Measurements from ENCODE around the gene TMEM63B. TPM values are rescaled to one million over a fixed set of nuclear protein-coding genes. Genes with fewer than 3 reads are reported as not detected.
A peak's percentile ranks its signal among the peaks of the same experiment; 100 is the strongest.

The TMEM63B gene
- total RNA-seq, 6 donors from 2014 or later, result 89.8 to 198 (median 128) TPM

DNA sequence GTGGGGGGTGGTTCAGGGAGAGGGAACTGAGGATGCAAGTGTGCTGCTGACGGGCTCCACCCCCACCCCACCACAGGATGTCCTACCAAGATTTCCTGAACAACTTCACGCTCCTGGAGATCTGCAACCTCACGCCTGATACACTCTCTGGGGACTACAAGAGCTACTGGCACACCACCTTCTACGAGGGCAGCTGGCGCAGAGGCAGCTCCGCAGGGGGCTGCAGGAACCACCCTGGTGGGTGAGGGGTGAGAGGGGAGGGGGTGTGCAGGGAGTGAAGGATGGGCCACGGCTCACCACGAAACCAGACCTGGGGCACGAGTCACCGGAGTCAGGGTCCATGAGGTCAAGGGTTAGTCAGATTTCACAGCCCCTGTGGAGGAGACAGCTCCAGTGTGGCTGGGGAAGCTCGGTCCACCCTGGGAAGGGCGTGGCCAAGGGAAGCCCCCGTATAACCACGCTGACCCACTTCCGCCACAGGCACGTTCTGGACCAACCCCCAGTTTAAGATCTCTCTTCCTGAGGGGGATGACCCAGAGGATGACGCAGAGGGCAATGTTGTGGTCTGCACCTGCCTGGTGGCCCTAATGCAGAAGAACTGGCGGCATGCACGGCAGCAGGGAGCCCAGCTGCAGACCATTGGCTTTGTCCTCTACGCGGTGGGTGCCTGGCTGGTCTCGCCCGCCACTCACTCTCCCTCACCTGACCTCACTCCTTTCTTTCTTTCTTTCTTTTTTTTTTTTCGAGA, 49.6 kb downstream of the TMEM63B start:
- Histone ChIP-seq H3K9me3 (no peaks in the 10 kb centered on the region), H3K36me3 (no peaks in the 10 kb centered on the region), H3K4me1 (peaks cover 0 to 10% (median 0%) of the 10 kb centered on the region in 4 donors), H3K27me3 (no peaks in the 10 kb centered on the region), H3K27ac (no peak overlapping the region), H3K4me3 (no peak overlapping the region)
- ATAC-seq (ENCODE audit: low FRiP score in 2 of 2) (peak in 1 of 2 donors; percentile 3), DNase-seq (no peak)
- 60 to 63% methylated on average over 22 to 24 of the region's 24 CpGs for WGBS, 2 donors
- TF ChIP-seq POLR2AphosphoS5 (IDR thresholded peaks at IDR 0.05) (no peak), POLR2A (IDR thresholded peaks at IDR 0.05) (no peak), EP300 (IDR thresholded peaks at IDR 0.05) (no peak)
- TF ChIP-seq, protein P1, sequence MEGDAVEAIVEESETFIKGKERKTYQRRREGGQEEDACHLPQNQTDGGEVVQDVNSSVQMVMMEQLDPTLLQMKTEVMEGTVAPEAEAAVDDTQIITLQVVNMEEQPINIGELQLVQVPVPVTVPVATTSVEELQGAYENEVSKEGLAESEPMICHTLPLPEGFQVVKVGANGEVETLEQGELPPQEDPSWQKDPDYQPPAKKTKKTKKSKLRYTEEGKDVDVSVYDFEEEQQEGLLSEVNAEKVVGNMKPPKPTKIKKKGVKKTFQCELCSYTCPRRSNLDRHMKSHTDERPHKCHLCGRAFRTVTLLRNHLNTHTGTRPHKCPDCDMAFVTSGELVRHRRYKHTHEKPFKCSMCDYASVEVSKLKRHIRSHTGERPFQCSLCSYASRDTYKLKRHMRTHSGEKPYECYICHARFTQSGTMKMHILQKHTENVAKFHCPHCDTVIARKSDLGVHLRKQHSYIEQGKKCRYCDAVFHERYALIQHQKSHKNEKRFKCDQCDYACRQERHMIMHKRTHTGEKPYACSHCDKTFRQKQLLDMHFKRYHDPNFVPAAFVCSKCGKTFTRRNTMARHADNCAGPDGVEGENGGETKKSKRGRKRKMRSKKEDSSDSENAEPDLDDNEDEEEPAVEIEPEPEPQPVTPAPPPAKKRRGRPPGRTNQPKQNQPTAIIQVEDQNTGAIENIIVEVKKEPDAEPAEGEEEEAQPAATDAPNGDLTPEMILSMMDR (IDR thresholded peaks at IDR 0.05), result no peak

DNA sequence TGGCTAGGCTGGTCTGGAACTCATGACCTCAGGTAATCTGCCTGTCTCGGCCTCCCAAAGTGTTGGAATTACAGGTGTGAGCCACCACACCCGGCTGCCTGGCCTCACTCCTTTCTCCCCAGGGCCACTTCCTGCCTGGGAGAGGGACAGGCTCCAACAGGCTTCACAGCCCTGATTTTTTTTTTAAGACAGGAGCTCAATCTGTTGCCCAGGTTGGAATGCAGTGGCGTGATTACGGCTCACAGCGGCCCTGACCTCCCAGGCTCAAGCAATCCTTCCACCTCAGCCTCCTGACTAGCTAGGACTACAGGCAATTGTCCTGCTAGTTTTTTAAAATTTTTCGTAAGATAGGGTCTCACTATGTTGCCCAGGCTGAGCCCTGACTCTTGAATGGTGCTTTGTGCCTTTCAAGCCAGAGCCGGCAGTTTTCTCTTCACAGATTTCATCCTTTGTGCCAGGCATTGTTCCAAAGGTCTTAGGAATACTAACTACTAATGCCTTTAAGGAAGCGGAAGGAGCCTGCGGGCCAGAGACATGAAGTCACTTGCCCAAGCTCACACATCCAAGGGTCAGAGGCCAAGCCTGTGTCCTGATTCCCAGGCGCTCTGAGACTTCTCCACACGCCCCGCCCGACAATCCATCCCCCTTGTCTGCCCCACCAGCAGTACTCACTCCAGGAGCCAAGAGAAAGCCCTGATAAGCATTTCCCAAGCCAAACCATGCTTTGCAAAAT, 50.5 kb downstream of the TMEM63B start:
- H3K27ac ChIP-seq, result no peak overlapping the region
- no peak overlapping the region for H3K4me3 ChIP-seq
- WGBS, 2 donors, result 73 to 88% methylated on average over 12 to 13 of the region's 13 CpGs
- H3K27me3 ChIP-seq, result no peaks in the 10 kb centered on the region
- H3K4me1 ChIP-seq, result peaks cover 0 to 6% (median 0%) of the 10 kb centered on the region in 4 donors
- TF ChIP-seq POLR2AphosphoS5 (IDR thresholded peaks at IDR 0.05), result peak; percentile 8 to 9
- TF ChIP-seq POLR2A (IDR thresholded peaks at IDR 0.05), result no peak
- H3K36me3 ChIP-seq, result no peaks in the 10 kb centered on the region
- DNase-seq (peak in 1 of 2 donors; percentile 30), ATAC-seq (ENCODE audit: low FRiP score in 2 of 2) (peak; percentile 27 to 85)
- H3K9me3 ChIP-seq, result no peaks in the 10 kb centered on the region

DNA sequence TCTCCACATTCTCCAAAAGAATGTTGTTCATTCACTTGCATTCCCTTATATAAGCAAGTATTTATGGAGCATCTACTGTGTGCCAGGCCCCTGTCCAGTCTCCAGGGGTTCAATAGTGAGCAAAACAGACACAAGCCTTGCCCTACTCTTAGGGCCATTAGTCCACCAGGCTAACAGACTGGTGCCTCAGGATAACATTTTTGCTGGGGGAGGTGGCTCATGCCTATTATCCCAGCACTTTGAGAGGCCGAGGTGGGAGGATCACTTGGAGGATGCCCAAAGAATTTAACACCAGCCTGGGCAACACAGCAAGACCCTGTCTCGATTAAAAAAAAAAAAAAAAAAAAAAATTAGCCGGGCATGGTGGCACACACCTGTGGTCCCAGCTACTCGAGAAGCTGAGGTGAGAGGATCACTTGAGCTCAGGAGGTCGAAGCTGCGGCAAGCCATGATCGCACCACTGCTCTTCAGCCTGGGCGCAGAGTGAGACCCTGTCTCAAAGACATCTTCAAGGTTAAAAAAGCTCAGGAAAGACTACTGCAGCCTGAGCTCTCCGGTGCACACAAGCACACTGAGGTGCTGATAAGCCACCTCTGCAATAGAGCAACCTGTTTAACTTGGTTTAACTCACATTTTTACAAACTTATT, 51.2 kb downstream of the TMEM63B start:
- H3K27ac ChIP-seq, result peak overlapping the region in 1 of 4 donors; percentile 17

DNA sequence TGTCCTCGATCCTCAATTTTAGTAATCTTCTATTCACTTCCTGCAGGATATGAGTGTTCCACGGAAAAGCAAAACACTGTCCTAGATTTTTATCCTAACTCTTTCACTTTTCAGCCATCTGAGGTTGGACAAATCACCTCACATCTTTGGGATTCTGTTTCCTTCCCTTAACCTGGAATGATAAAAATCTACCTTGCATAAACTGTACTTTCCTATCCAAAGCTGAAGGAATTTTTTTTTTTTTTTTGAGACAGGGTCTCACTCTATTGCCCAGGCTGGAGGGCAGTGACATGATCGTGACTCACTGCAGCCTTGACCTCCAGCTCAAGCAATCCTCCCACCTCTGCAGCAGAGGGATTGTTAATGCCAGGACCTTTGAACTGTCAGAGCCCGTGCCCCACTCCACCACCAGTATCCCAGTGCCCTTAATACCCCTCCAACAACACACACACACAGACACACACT, 51.8 kb downstream of the TMEM63B start:
- Histone ChIP-seq H3K27ac (peak overlapping the region in 1 of 4 donors; percentile 17), H3K9me3 (no peaks in the 10 kb centered on the region), H3K36me3 (no peaks in the 10 kb centered on the region), H3K27me3 (no peaks in the 10 kb centered on the region), H3K4me1 (peaks cover 0 to 4% (median 0%) of the 10 kb centered on the region in 4 donors), H3K4me3 (no peak overlapping the region)
- DNase-seq (no peak), ATAC-seq (ENCODE audit: low FRiP score in 2 of 2) (no peak)
- WGBS, 2 donors, result 54 to 62% methylated on average over 4 of the region's 4 CpGs
- no peak for TF ChIP-seq POLR2A (IDR thresholded peaks at IDR 0.05)
- TF ChIP-seq, protein P1 (IDR thresholded peaks at IDR 0.05), result no peak
- TF ChIP-seq EP300 (IDR thresholded peaks at IDR 0.05), result no peak
- TF ChIP-seq POLR2AphosphoS5 (IDR thresholded peaks at IDR 0.05), result no peak

More for the DNA sequence above, 51.2 kb downstream of the TMEM63B start:
- Histone ChIP-seq H3K36me3 (no peaks in the 10 kb centered on the region), H3K9me3 (no peaks in the 10 kb centered on the region), H3K27me3 (no peaks in the 10 kb centered on the region), H3K4me3 (no peak overlapping the region), H3K4me1 (peaks cover 0 to 4% (median 0%) of the 10 kb centered on the region in 4 donors)
- TF ChIP-seq POLR2AphosphoS5 (IDR thresholded peaks at IDR 0.05), result no peak
- no peak for TF ChIP-seq EP300 (IDR thresholded peaks at IDR 0.05)
- no peak for TF ChIP-seq POLR2A (IDR thresholded peaks at IDR 0.05)
- TF ChIP-seq, protein P1 (IDR thresholded peaks at IDR 0.05), result no peak
- WGBS, 2 donors, result 85 to 95% methylated on average over 9 of the region's 9 CpGs
- ATAC-seq (ENCODE audit: low FRiP score in 2 of 2), result no peak
- no peak for DNase-seq

DNA sequence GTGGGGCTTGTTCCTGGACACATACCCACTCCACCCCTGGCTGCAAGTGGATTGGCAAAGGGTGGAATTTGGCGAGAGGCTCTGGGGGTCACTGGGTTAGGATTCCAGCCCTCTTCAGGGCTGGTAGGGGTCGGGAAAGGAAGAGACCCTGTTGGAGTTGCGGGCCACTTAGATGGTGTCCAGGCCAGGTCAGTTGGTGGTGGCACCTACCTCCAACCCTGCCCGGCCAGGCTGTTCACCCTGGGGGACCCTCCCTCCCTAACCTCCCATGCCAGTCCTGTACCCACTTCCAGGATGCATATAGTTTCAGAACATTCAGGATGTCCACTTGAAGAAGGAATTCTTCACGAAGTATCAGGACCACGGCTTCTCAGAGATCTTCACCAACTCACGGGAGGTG, 52.3 kb downstream of the TMEM63B start:
- no peaks in the 10 kb centered on the region for H3K27me3 ChIP-seq
- H3K36me3 ChIP-seq, result no peaks in the 10 kb centered on the region
- DNase-seq, result no peak
- ATAC-seq (ENCODE audit: low FRiP score in 2 of 2), result no peak
- H3K9me3 ChIP-seq, result no peaks in the 10 kb centered on the region
- H3K4me1 ChIP-seq, result peaks cover 0 to 4% (median 0%) of the 10 kb centered on the region in 4 donors
- H3K27ac ChIP-seq, result no peak overlapping the region
- H3K4me3 ChIP-seq, result no peak overlapping the region
- TF ChIP-seq EP300 (IDR thresholded peaks at IDR 0.05), result no peak
- TF ChIP-seq POLR2AphosphoS5 (IDR thresholded peaks at IDR 0.05), result no peak
- TF ChIP-seq, protein P1 (IDR thresholded peaks at IDR 0.05), result no peak
- TF ChIP-seq POLR2A (IDR thresholded peaks at IDR 0.05), result no peak
- WGBS, 2 donors, result 85 to 86% methylated on average over 4 to 7 of the region's 7 CpGs
